GM19193 (cell line): ENCODE results near the gene FADS6.

Source experiments
- POLR2A ChIP-seq: IDR thresholded peaks from 4 replicates; pipeline ENCODE4 v1.6.1; 2011; ENCODE audit not compliant: insufficient read depth, insufficient read length; ENCODE audit errors: extremely low read depth

Gene FADS6

DNA sequence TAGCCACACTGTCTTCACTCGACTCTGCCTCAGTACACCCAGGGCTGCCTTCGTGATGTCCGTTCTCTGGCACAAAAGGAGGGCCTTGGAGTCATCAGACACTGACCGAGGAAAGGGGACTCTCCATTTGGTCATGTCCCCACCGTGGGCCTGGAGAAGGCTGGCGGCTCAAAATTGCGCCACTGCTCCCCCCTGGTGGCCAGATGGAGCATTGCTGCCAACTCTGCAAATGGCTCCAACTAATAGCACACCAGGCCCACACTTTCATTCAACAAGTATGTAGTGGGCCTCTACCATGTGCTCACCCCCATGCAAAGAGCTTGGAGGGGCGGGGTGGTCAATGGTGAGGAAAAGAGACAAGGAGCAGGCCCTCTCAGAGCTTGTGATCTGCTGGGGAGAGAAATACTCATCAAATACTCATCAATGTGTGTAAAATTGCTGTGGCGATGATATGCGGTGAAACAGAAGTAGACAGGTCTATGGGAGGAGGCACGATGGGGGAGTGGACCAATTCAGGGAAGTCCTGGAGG is 28.5 kb downstream of the FADS6 start:
- no peak for TF ChIP-seq POLR2A

DNA sequence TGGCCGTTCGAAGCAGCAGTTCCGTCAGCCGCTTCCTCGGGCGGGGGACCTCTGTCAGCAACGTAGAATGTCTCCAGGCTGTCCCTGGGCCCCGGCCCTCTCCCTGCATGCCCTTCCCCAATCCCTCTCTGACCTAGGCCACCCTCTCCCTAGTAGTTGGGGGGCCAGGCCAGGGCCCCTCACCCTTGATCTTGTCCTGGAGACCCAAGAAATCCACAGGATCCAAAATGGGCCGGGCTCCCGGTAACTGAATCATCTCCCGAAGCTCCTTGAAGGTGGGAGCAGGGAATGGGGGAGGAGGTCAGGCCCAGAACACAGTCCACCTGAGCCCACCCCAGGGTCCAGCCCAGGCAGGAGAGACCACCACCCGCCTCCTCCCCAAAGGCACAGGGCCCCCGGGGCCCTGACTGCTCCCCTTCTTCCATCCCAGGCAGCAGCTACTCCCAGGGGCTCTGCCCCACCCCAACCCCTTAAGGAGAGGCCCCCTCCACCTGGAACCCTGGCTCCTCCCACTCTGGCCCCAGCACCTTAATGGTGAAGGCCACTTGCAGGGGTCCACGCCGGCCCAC is 29.1 kb downstream of the FADS6 start:
- TF ChIP-seq POLR2A: no peak

- no peak for TF ChIP-seq POLR2A
Measured at GRCh38 chr17:74863420-74864296, 29.8 kb downstream of the FADS6 start.

- no peak for TF ChIP-seq POLR2A
Measured at GRCh38 chr17:74862919-74863318, 30.5 kb downstream of the FADS6 start.

GRCh38 chr17:74862108-74862901 is 31.1 kb downstream of the FADS6 start:
- no peak for TF ChIP-seq POLR2A

DNA sequence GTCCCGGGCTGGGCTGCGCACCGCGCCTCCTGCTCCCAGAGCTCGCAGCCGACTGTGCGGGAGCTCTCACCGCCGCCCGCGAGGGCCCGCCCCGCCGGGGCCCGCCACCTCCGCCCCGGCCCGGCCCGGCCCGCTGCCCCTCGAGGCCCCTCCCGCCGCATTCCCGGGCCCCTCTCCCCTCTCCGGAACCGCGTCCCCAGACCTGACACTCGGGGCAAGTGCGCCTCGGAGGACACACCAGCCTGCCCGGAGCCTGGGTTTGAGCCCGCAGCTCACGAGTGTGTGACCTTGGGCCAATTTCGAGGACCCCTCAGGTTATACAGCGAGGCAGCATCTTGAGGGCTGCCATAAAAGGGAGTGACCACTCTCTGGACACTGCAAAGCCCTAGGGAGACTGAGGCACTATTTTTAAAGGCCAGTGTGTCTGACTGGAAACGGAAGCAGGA is 31.7 kb downstream of the FADS6 start:
- no peak for TF ChIP-seq POLR2A

DNA sequence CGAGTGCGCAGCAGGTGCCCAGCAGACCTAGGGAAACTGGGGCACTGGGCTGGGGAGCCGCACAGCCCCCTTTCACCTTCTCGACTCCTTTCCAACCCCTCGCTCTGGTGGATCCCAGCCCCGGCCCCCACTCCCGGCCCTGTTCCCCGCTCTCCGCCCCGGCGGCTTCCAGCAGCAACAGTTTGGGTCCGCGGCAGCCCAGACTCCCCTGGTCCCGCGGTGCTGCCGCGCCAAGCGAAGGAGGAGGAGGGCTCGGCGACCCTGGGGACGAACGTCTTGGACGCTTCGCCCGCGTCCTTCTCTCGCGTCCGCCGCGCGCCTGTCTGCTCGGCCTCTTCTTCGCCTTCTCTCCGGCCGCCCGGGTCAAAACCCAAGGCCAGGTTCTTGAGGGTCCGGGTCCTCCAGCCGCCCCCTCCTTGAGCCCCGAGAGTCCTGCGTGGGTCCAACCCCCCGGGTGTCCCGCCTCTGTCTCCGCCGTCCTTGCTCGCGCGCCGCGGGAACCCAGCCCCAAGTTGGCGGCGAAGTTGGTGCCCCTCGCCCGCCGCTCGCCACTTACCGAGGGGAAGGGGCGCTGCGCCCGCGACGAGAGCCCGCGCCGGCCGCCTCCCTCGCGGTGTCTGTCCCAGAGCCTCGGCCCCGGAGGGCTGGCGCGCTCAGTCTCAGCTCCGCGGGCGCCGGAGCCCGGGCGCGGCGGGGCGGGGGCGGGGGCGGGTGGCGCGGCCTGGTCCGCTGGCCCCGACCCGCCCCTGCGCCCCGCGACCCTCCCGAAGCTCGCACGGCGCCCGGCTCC is 32.4 kb downstream of the FADS6 start:
- TF ChIP-seq POLR2A: no peak

DNA sequence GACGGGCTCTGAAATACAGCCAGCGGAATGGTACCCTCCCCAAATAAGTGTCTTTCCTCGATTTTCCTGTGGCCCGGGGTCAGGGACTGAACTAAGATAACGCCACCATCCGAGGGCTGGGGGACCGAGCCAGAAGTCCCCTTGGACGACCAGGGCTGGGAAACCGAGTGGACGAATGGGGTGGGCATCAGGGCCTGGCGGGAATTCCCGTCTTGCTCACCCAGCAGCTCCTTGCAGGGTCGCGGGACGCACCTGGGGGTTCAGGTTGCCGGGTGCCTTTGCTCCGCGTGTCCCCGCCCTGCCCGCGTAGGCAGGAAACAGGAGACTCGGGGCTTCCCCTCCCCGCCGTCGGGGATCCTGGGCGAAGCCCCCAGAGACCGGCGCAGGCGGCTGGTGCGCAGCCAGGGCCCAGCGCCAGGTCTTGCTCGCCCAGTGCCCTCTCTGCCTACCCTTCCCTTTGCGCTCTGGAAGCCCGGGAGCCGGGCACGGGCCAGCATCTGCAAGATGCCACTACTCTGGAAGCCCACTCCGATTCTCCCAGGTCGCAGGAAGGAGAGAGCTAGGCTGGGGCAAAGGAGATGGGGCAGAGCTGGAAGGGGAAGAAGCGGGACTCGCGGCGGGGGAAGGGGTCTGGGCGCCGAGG is 33.1 kb downstream of the FADS6 start:
- no peak for TF ChIP-seq POLR2A

- TF ChIP-seq POLR2A: no peak
Measured at GRCh38 chr17:74859459-74860228, 33.8 kb downstream of the FADS6 start, which contains the start of gene GRIN2C. Gene GRIN2C (minus strand): TSS chr17:74859885. CDS start chr17:74855092, 4,793 bp downstream.

DNA sequence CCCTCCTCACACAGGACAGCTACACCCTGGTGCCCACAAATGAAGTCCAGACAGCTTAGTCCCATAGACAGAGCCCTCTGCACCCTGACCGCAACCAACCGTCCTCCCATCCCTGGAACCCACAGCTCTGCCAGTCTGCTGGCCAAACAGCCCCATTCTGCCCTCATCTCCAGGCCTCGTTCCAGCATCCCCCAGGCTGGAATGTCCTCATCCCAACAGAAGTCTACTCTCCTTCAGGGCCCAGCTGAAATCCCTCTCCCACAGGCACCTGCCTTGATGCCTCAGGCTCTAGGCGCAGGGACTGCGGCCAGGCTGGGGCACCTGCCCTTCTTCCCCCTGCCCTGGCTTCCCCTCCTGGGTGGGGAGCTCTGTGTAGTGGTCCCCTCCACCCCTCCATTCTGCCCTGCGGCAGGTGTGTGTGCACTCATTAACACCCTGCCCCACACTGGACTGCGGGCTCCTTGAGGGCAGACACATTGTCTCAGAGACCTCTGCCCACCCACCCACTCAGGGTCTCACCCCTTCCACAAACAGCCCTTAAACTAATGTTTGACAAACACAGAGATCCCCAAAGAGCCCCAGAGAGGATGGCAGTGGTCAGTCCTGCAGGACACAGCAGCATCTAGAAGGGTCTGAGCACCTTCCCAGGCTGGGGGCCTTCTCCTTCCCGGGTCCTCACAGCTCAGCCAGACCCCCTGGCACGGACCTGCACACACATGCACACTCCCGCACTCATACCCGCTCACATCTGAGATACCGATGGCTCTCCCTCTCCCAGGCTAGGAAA is 34.6 kb downstream of the FADS6 start:
- no peak for TF ChIP-seq POLR2A

DNA sequence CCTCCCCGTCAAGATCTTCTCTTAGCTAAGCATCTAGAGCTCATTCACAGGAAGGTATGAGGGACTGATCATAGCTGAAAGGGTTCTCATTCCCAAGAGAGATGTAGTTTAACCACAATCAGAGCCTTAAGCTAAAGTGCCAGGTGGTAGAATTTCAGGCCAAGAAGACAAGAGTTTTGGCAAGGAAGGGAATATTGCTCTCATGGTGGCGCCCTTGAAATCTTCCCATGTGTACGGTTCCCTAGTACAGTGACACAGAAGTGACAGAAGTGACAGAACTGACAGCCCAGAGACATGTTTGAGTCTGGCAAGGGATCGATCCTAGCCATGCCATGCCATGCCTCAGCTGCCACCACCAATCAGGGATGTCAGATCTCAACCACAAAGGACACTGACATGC is 36.2 kb downstream of the FADS6 start:
- TF ChIP-seq POLR2A: no peak

DNA sequence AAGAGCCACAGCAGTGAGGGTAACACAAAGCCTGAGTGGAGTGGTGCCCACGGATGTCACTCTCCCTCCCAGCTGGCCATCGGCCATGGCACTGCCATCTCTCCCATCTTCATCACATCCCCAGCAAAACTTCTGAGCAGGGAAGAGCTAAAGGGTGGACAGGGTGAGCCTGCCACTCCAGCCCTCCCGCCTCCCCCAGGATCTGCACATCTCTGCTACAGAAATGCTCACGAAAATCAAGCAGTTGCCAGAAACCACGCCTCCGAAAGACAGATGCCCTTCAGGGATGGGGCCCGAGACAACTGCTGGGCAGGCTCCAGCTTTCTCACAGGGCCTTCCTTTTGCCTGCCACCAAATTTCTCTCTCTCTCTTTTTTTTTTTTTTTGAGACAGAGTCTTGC is 37.3 kb downstream of the FADS6 start:
- no peak for TF ChIP-seq POLR2A
